HG02763 (cell line): ENCODE data around the gene PHACTR3.
"Not testable (repeated sequence)": the region's sequence is repeated elsewhere in the genome, so short reads cannot be mapped to it uniquely, and the experiment has no call there.

ENCODE experiments used
- ATAC-seq: cut with Tn5 transposase; IDR thresholded peaks from one replicate; pipeline ENCODE4 v1.9.1; 2021; ENCODE audit warnings: mild to moderate bottlenecking, moderate library complexity; ENCODE audit not compliant: unreplicated experiment

The PHACTR3 gene

GRCh38 chr20:59618585-59618984, 14.2 kb downstream of the PHACTR3 start:
- not testable (repeated sequence) for ATAC-seq

- ATAC-seq = no peak
Measured at GRCh38 chr20:59620860-59621505, 16.6 kb downstream of the PHACTR3 start.

DNA sequence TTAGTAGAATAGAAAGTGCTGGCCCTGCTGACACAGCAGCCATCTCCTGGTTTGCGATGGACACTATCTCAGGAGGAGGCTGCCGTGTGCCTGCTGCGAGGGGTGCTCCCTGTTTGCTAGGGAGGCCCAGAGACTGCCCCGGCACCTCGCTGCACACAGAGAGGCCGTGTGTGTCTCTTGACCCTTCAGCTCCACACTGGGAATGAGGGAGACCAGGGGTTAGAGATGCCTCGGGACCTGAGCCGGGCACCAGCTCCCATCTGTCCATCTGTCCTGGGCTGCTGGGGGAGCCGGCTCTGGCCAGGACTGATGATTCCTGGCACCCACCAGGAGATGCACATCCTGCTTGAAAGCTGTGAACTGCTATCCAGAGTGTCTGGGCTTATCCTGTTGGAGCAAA, 18.2 kb downstream of the PHACTR3 start:
- no peak for ATAC-seq

- no peak for ATAC-seq
Measured at GRCh38 chr20:59623133-59623532, 18.8 kb downstream of the PHACTR3 start.

DNA sequence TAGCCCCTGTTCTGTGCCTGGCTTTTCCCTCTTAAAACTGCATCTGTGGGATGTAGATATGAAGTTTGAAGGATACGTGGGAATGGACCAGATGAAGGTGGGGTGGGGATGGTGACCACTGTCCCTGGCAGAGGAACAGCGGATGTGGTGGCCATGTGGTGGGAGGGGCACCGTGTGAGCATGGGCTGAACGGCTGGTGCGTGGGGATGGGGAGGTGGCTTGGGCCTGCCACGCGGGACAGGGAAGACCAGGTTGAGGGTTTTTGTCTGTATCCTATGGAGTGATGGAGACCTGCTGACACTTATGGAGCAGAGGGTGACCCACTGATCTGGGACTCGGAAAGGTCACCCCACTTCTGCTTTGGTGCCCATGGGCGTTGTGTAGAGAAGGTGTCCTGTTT, 19.2 kb downstream of the PHACTR3 start:
- ATAC-seq = no peak

GRCh38 chr20:59624401-59624800, 20.1 kb downstream of the PHACTR3 start:
- ATAC-seq = no peak

DNA sequence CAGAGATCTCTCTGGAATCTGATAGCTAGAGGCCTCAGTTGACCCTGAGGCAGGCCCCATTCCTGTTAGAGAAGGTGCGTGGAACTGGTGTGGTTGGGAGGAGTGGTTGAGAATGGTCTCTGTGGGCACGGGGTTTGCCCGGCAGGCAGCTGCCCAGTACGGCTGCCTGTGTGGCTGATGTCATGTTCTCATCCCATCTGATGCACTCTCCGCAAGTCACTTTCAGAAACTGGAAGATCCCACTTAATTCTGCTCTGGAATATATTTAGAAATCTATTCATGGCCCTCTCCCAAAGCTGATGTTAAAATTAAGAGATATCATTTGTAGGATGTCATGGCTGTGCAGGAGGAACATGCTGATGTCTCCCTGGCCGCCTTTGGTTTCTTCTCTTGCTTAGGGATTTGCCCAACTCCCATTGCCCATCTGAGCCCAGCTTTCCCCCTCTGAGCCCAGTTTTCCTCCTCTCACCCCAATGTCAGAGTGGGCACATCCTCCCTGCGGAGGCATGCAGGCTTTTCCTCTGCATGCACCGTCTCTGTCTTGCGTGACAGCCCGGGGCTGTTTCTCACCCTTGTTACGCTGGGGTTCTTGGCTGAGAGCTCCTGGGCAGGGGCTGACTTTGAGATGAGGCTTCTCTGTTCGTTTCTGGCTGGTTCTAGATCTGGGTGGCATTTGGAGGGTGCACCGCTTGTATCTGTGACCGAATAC, 21.0 kb downstream of the PHACTR3 start:
- ATAC-seq = no peak

GRCh38 chr20:59627298-59627697, 23.0 kb downstream of the PHACTR3 start:
- no peak for ATAC-seq

GRCh38 chr20:59628171-59628570, 23.8 kb downstream of the PHACTR3 start:
- no peak for ATAC-seq

- no peak for ATAC-seq
Measured at GRCh38 chr20:59629141-59630045, 25.1 kb downstream of the PHACTR3 start.

GRCh38 chr20:59630526-59630925, 26.2 kb downstream of the PHACTR3 start:
- no peak for ATAC-seq

DNA sequence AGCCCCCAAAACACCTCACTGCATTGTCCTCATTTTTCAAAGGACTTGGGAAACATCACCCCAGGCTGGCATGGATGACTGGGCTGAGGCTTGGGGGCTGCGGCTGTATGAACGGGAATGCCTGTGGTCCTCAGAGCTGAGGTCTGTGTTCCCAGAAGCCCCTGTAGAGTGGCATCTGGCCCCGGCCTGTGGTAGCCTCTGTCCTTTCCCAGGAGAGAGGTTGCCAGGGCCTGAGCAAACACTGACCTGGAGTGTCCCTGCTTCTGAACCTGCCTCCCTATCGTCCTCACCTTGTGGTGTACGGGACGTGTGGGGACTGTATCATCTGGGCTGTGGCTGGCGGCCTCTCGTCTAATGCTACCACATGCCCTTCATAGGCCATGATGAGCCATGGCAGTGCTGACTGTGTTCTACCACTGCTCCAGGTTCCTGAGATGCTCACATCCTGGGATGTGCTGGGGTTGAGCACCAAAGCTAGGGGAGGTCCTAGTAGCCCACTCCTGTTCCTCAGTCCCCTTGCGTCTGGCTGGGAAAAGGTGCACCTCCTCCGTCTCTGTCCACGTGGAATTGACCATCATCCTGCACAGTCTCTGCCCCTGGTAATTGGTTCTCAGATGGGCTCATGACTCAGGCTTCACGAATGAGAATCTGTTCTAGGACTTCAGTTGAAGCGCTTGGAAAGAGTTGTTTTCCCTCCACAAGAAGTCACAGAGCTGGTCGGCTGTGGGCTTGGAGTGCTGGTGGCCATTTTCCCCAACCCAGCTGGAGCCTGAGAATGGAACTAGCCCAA, 27.6 kb downstream of the PHACTR3 start:
- no peak for ATAC-seq

DNA sequence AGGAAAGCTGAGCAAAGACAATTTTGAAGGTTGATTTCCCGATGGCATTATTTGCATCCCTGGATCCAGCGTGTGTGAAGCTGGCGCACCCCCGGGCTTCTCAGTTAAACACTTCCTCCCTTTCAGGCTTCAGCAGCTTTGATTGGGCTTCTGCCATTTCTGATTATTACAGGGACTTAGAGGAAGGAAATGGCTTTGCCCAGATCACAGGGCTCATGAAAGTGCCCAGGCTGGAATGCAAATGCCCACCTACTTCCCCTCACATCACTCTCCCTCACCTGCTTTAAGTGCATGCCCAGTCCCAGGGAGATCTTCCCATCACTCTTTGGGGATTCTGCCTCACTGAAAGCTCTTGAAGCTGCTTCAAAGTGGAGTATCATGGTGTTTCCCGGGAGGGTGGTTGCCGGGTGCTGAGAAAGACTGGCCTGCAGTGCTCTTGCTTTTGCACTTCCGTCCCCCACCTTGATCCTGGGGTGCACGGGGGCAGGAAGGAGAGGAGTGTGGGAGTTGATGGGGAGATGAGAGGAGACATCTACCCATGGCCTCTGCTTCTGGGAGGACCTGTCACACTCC, 28.3 kb downstream of the PHACTR3 start:
- ATAC-seq = no peak

GRCh38 chr20:59633656-59634251, 29.4 kb downstream of the PHACTR3 start:
- no peak for ATAC-seq

DNA sequence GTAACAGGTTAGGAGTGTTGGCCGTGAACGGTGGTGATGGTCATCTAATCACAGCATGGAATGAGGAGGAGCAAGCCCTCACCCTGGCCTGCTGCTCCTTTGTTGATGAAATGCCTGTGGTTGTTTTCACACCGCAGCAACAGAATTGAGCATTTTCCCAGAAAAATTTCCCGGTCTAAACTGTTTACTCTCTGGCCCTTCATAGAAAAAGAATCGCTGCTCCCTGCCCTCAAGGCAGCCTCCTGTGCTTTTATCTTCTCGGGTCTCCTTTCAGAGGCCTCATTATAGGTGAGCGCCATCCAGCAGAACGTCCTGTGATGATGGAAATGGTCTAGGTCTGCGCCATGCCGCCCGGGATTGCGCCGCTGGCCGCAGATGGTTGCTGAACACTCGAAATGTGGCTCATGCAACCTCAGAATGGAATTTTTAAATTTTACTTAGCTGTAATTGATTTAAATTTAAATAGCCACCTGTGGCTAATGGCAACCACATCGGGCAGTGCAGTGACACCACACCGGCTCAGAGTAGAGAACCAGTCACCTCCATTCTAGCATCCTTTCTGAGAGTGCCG, 30.2 kb downstream of the PHACTR3 start:
- ATAC-seq = no peak

DNA sequence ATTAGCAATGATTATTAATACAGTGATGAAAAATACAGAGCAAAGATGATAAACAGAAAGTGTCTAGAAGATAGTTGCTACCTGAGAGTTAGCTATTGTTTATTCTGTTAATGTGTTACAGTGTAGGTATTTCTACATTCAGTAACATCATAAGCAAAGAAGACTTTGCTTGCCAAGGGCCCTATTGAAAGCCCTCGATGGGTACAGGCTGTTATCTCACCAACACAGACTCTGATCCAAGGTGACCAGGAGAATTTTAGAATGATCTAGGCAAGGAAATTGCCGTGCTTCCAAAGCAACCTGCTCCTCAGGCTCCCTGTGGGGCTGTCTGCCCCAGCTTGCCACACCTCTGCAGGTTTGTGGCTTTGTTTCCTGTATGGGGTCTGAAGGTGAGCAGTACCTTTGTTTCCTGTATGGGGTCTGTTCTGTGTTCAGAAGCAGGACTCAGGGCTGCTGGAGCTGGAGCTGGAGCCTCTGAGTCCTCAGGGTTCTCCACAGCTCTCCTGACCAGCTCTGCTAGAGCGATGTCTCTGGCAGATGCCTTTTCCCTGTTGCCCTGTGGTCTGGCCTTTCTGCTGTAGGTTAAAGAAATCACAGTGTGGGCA, 32.5 kb downstream of the PHACTR3 start:
- no peak for ATAC-seq

DNA sequence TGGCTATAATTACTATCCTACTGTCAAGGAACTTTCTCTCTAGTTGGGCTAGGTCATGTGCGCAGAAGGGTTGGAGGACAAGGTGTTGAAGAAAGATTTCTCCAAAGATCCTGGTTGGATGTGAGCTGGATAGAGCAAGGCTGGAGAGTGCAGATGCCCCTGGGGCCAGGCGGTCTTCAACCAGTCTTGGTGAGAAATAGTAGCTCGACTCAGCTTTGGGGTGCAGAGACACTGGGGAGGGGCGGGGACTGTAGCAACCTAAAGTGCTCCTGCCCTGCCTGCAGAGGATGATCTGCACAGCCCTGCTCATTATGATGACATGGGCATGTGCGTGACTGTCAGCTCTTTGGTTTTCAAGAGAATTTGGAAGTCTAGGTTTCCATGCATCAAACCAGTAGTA, 35.9 kb downstream of the PHACTR3 start:
- ATAC-seq = no peak

- ATAC-seq = no peak
Measured at GRCh38 chr20:59643615-59644061, 39.3 kb downstream of the PHACTR3 start.

DNA sequence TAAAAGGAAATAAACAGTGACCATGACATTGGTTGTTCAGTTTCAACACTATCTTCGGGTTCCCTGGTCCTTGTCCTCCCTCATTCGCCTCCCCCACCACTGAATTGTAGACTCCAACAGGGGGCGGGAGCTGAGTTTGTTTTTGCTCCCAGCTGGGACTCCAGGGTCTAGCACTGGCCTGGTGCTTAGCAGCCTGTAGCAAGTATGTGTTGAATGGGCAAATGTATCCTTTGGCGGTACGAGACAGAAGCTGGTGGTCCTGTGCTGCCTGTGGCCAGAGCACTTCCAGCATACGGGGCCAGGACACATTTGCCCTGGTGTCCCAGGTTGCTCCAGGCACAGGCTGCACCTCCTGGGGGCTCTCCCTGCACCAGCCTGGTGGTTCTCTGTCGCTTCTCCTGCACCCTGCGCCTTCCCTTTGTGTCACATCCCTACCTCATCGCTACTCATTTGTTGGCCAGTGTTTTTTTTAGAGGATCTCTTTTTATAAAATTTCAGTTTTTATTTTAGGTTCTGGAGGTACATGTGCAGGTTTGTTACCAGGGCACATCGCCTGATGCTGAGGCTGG, 40.1 kb downstream of the PHACTR3 start:
- no peak for ATAC-seq
